HG02642 (cell line): ENCODE data around the gene ACADVL.

Experiments
- ATAC-seq: cut with Tn5 transposase; IDR thresholded peaks from one replicate; pipeline ENCODE4 v1.9.1; 2021; ENCODE audit warnings: mild to moderate bottlenecking; ENCODE audit not compliant: unreplicated experiment, poor library complexity

Gene ACADVL

GRCh38 chr17:7190276-7190917, 29.3 kb upstream of the ACADVL start:
- no peak for ATAC-seq

GRCh38 chr17:7191069-7191468, 28.7 kb upstream of the ACADVL start:
- ATAC-seq, result no peak

GRCh38 chr17:7191571-7192270, 28.0 kb upstream of the ACADVL start:
- ATAC-seq, result no peak

GRCh38 chr17:7192271-7192937, 27.3 kb upstream of the ACADVL start:
- no peak for ATAC-seq

GRCh38 chr17:7195971-7196370, 23.8 kb upstream of the ACADVL start:
- no peak for ATAC-seq

GRCh38 chr17:7196651-7197401, 22.9 kb upstream of the ACADVL start:
- no peak for ATAC-seq

GRCh38 chr17:7203391-7203790, 16.3 kb upstream of the ACADVL start:
- no peak for ATAC-seq

- ATAC-seq, result no peak
Measured at GRCh38 chr17:7204336-7204735, 15.4 kb upstream of the ACADVL start.

GRCh38 chr17:7204828-7205461, 14.8 kb upstream of the ACADVL start:
- ATAC-seq, result peak; percentile 80

- no peak for ATAC-seq
Measured at GRCh38 chr17:7205561-7205960, 14.2 kb upstream of the ACADVL start.

- no peak for ATAC-seq
Measured at GRCh38 chr17:7207120-7208001, 12.4 kb upstream of the ACADVL start.

- ATAC-seq, result no peak
Measured at GRCh38 chr17:7208027-7208571, 11.6 kb upstream of the ACADVL start.

GRCh38 chr17:7208754-7209460, 10.8 kb upstream of the ACADVL start:
- ATAC-seq, result no peak

- no peak for ATAC-seq
Measured at GRCh38 chr17:7211491-7212273, 8.1 kb upstream of the ACADVL start.

- ATAC-seq, result peak; percentile 6
Measured at GRCh38 chr17:7213895-7214299, 5.8 kb upstream of the ACADVL start.

GRCh38 chr17:7214300-7215135, 5.2 kb upstream of the ACADVL start:
- ATAC-seq, result peak; percentile 83

- ATAC-seq, result no peak
Measured at GRCh38 chr17:7215136-7215638, 4.6 kb upstream of the ACADVL start.
